H1 (cell line): ENCODE measurements around the gene BIVM. TPM values are rescaled to one million over a fixed set of nuclear protein-coding genes. Genes with fewer than 3 reads are reported as not detected.

Experiments used
- RFX5 ChIP-seq: IDR thresholded peaks from 2 replicates; pipeline ENCODE4 v1.6.1; 2011; ENCODE audit warnings: low read depth, low read length, improper control_type of control experiment, borderline replicate concordance
- polyA plus RNA-seq, 7 experiments: library from polyadenylated mRNA; depleted of rRNA in 3 of 7; stranded (reverse) in 5 of 7; unstranded in 2 of 7; fragments of >200 nt in 5 of 7; fragments of 200-250 nt in 2 of 7; gene quantifications; 1 replicate in 5 of 7; 2 replicates in 1 of 7; 4 replicates in 1 of 7; pipeline versions ENCODE4 v1.2.1 to v1.2.3, GENCODE V29; 2011 to 2013; ENCODE audit warnings: missing spikeins in 2 of 7, mixed read lengths in 2 of 7
- total RNA-seq: library from RNA; stranded (reverse); fragmentation: NEBNext Ultra II Directional; extraction: Animal tissue kit (Norgen Biotek cat#: 25700); gene quantifications from 2 replicates; pipeline ENCODE4 v1.2.1, GENCODE V29; 2021

BIVM gene
- total and polyA plus RNA-seq, 2 of the 8 experiments (the other 6 are each of a cell fraction or from before 2014, with no cell fraction given), result 1.8 to 5.5 TPM

DNA sequence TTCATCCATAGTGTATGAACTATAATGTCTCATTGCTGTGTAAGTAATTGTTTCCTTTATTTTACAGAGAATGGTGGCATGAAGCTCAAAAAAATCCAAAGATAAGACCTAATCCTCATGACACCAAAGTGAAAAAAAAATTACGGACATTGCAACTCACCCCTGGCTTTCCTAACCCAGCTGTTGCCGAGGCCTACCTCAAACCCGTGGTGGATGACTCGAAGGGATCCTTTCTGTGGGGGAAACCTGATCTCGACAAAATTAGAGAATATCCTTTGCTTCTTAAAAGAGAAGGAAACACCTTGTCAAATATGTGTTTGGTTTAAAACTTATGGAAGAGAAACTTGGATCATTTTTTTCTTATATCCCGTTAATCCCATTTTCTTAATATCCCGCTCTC is 73.2 kb downstream of the BIVM start (continued):
- no peak for TF ChIP-seq RFX5
